ENCODE data around the gene RINT1.

Gene RINT1

DNA sequence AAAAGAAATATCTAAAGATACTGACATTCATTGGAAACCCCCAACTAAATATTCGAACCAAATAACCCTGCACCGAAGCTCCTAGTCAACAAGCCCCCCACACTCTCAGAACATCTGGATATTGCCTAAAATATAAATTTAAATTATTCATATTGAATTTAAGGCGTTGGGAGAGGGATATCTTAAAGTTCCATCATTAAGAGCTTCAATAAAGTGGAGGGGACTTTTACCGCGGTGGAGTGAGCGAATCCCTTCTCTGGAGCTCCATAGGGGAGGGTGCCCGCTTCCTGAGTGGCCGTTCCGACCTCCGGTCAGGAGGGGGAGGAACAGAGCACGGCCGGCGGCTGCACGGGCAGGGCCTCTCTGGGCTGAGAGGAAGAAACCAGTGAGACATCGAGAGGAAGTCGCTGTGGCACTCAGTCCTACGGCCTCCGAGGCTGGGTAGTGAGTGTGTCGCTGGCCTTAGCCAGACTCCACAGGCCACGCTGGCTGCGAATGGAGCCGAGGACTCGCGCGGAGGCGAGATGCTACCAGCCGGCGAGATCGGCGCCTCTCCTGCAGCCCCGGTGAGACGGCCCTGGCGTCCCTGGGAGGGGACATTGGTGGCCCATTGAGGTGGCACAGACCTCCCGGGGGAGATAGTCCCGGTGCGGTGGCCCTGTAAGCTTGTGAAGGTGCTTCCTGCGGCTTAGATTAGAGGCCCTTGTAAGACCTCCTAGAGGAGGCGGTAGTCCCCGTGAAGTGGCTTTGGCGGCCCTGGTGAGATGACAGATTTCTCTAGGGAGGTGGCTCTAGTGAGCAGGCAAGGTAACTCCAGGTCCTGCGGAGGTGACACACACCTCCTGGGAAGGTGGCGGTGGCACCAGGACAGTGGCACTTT, at the start of gene RINT1:
RINT1 (plus strand) TSS at position 410 of the 880 bp plus-strand sequence; CDS start at position 525, 115 bp downstream.
- Histone ChIP-seq H3K4me3 (replicated peaks; ENCODE audit: low read depth, low read length) (peak within 1 kb of the TSS; percentile 99), H3K27me3 (replicated peaks; ENCODE audit: control insufficient read depth, insufficient read depth, low read length) (no peaks in the 10 kb centered on the region), H3K36me3 (ENCODE audit: control insufficient read depth, insufficient read depth, low read length) (peaks cover 2% of the 10 kb centered on the region; the same call in 1 of the 2 replicates)
- TF ChIP-seq, protein P1, sequence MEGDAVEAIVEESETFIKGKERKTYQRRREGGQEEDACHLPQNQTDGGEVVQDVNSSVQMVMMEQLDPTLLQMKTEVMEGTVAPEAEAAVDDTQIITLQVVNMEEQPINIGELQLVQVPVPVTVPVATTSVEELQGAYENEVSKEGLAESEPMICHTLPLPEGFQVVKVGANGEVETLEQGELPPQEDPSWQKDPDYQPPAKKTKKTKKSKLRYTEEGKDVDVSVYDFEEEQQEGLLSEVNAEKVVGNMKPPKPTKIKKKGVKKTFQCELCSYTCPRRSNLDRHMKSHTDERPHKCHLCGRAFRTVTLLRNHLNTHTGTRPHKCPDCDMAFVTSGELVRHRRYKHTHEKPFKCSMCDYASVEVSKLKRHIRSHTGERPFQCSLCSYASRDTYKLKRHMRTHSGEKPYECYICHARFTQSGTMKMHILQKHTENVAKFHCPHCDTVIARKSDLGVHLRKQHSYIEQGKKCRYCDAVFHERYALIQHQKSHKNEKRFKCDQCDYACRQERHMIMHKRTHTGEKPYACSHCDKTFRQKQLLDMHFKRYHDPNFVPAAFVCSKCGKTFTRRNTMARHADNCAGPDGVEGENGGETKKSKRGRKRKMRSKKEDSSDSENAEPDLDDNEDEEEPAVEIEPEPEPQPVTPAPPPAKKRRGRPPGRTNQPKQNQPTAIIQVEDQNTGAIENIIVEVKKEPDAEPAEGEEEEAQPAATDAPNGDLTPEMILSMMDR (IDR thresholded peaks at IDR 0.05; ENCODE audit: insufficient read depth, low read length, poor library complexity, severe bottlenecking): peak; percentile 85
- peak; percentile 91 for DNase-seq (ENCODE audit: extremely low read depth, insufficient read length)

DNA sequence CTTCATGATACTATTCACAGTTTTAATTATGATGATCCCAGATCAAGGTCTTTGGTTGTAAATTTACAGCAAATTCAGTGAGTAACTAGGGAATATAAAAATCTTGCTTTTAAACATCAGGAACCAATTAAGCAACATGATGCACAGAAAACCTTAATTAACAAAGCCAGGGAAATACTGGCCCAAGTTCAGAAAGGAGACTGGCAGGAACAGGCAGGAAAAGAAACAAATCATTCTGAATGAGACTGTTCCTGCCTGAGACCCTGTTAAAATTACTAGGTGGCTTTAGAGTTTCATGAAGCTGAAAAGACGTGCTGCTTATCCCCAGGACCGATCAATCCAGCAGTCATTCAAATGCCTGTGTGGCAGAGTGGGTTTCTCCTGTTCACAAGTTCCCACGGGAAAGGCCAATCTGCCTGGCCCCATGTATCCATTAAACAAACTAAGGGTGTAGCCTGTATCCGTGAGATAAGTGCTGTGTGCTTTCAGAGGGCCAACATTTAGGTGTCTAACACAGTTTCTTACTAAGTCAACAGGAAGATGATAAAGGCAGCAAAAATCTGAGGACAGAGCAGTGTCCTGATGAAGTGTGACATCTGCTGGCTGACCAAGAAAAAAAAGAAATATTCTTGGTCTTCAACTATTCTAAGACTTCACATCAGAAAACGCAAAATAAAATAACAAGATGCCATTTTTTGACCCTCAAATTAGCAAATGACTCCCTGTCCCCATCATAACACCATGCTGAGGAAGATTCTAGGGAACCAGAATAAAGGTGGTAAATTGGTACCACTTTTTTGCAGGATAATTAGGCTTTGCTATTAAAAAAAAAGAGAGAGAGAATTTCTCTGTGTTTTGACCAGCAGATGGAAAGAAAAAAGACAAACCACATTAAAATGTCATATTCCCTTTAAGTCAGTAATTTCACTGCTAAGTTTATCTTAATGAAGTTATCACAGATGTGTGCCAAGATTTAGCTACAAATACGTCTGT, 44.1 kb upstream of the RINT1 start:
- Histone ChIP-seq H3K27me3 (replicated peaks; ENCODE audit: control insufficient read depth, insufficient read depth, low read length) (no peaks in the 10 kb centered on the region), H3K4me3 (replicated peaks; ENCODE audit: low read depth, low read length) (no peak overlapping the region), H3K36me3 (ENCODE audit: control insufficient read depth, insufficient read depth, low read length) (no peaks in the 10 kb centered on the region)
- TF ChIP-seq, protein P1 (IDR thresholded peaks at IDR 0.05; ENCODE audit: insufficient read depth, low read length, poor library complexity, severe bottlenecking): peak; percentile 30
- no peak for DNase-seq (ENCODE audit: extremely low read depth, insufficient read length)

DNA sequence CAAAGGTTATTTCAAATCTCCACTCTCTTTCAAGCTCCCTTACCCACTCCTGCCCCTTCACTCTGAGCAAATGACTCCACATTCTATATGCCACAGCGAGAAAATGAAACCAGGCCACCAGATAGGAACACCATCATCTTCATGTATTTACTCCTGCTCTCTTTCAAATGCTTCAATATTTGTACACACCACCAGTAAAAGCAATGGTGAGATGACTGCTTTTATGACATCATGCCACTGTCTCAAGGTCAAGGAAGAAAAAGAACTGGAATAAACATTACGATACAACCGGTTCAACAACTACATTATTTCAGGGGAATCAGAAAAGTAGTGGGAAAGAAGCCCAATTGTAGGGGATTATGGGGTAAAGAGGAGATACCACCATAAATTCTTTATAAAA, 42.6 kb upstream of the RINT1 start:
- H3K36me3 ChIP-seq (ENCODE audit: control insufficient read depth, insufficient read depth, low read length): no peaks in the 10 kb centered on the region
- TF ChIP-seq, protein P1 (IDR thresholded peaks at IDR 0.05; ENCODE audit: insufficient read depth, low read length, poor library complexity, severe bottlenecking): no peak
- DNase-seq (ENCODE audit: extremely low read depth, insufficient read length): no peak
- no peaks in the 10 kb centered on the region for H3K27me3 ChIP-seq (replicated peaks; ENCODE audit: control insufficient read depth, insufficient read depth, low read length)
- H3K4me3 ChIP-seq (replicated peaks; ENCODE audit: low read depth, low read length): no peak overlapping the region

DNA sequence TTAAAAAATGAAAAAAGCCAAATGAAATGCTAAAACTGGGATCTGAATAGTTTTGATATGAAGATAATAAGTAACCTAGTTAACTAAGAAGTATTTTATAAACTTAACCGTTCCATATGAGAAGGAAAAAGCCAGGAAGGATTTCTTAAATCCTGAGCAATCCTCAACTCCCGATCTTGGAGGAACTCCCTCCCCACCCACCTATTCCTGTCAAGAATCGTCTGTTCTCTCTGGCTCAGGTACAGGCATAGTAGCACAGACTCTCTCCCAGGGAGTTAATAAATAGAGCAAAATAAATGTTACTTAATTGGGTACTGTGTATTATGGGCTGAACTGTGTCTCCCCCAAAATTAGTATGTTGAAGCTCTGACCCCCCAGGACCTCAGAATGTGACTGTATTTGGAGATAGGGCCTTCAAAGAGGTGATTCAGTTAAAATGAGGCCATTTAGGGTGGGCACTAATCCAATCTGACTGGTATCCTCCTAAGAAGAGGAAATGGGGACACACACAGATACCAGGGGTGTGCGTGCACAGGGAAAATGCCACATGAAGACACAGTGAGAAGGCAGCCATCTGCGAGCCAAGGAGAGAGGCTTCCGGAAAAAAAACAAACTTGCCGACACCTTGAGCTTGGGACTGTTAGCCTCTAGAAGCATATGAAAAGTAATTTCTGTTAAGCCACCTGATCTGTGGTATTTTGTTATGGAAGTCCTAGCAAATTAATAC, 38.6 kb upstream of the RINT1 start:
- TF ChIP-seq, protein P1 (IDR thresholded peaks at IDR 0.05; ENCODE audit: insufficient read depth, low read length, poor library complexity, severe bottlenecking): no peak

DNA sequence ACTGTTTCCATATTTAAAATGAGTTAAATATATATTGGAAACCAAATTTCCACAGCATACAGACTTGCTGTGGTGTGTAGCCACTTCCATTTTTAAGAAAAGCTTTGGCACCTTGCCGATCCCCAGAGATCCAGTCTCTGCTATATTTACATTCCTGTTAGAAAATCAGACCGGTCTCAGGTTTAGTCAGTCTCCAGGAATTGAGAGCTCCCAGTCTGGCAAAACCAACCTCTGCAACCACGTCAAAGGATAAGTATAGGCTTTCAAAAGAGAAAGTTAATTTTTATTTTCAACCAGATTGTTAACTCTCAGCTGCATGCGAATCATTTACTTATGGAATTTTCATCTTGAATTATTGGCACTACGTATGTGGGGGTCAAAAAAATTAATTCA, 38.1 kb upstream of the RINT1 start:
- Histone ChIP-seq H3K4me3 (replicated peaks; ENCODE audit: low read depth, low read length) (no peak overlapping the region), H3K27me3 (replicated peaks; ENCODE audit: control insufficient read depth, insufficient read depth, low read length) (no peaks in the 10 kb centered on the region), H3K36me3 (ENCODE audit: control insufficient read depth, insufficient read depth, low read length) (no peaks in the 10 kb centered on the region)
- no peak for DNase-seq (ENCODE audit: extremely low read depth, insufficient read length)
- TF ChIP-seq, protein P1 (IDR thresholded peaks at IDR 0.05; ENCODE audit: insufficient read depth, low read length, poor library complexity, severe bottlenecking): no peak

More for the DNA sequence above, 38.6 kb upstream of the RINT1 start:
- DNase-seq (ENCODE audit: extremely low read depth, insufficient read length): no peak
- H3K4me3 ChIP-seq (replicated peaks; ENCODE audit: low read depth, low read length): no peak overlapping the region
- H3K27me3 ChIP-seq (replicated peaks; ENCODE audit: control insufficient read depth, insufficient read depth, low read length): no peaks in the 10 kb centered on the region
- H3K36me3 ChIP-seq (ENCODE audit: control insufficient read depth, insufficient read depth, low read length): no peaks in the 10 kb centered on the region

Measured in GM06990 (cell line).